KMS-11 (cell line): ENCODE data around the gene RNF181.

Source experiments
- H2AFZ ChIP-seq: fragments of 200-600 bp; sonication (generic); 2 replicates; pipeline ENCODE4 v1.6.1; 2016; ENCODE audit warnings: antibody characterized with exemption, mixed run types, low read depth
- H3K27ac ChIP-seq: fragments of 200-600 bp; sonication (generic); 2 replicates; pipeline ENCODE4 v1.6.1; 2016; ENCODE audit warnings: mild to moderate bottlenecking, mixed run types
- H3K27me3 ChIP-seq: fragments of 200-600 bp; sonication (generic); 2 replicates; pipeline ENCODE4 v1.6.1; 2017; ENCODE audit warnings: mild to moderate bottlenecking, low read depth, mixed run types, moderate library complexity; ENCODE audit not compliant: insufficient read depth
- H3K36me3 ChIP-seq: fragments of 200-600 bp; sonication (generic); 2 replicates; pipeline ENCODE4 v1.6.1; 2017; ENCODE audit warnings: mild to moderate bottlenecking, mixed run types; ENCODE audit not compliant: insufficient read depth
- H3K4me1 ChIP-seq: fragments of 200-600 bp; sonication (generic); 2 replicates; pipeline ENCODE4 v1.6.1; 2016; ENCODE audit warnings: mild to moderate bottlenecking, low read depth, mixed run types; ENCODE audit not compliant: poor library complexity, severe bottlenecking
- H3K4me2 ChIP-seq: fragments of 200-600 bp; sonication (generic); 2 replicates; pipeline ENCODE4 v1.7.0; 2016; ENCODE audit warnings: mild to moderate bottlenecking, mixed run types
- H3K4me3 ChIP-seq: fragments of 200-600 bp; sonication (generic); IDR thresholded peaks from 2 replicates; pipeline ENCODE4 v1.6.1; 2017; ENCODE audit warnings: low read depth, low read length, mixed read lengths; ENCODE audit not compliant: insufficient read depth
- H3K79me2 ChIP-seq: fragments of 200-600 bp; sonication (generic); 2 replicates; pipeline ENCODE4 v1.6.1; 2016; ENCODE audit warnings: low read depth, mixed run types; ENCODE audit not compliant: insufficient read depth
- H3K9ac ChIP-seq: fragments of 200-600 bp; sonication (generic); 2 replicates; pipeline ENCODE4 v1.6.1; 2016; ENCODE audit warnings: mild to moderate bottlenecking, mixed run types
- H4K20me1 ChIP-seq: fragments of 200-600 bp; sonication (generic); 2 replicates; pipeline ENCODE4 v1.6.1; 2016; ENCODE audit warnings: mild to moderate bottlenecking, mixed run types; ENCODE audit not compliant: insufficient read depth
- CTCF ChIP-seq: fragments of 200-600 bp; sonication (generic); conservative IDR thresholded peaks from 2 replicates; pipeline ENCODE4 v1.6.1; 2017; ENCODE audit warnings: low read depth, mild to moderate bottlenecking, antibody characterized with exemption, low read length, moderate library complexity, mixed read lengths

The RNF181 gene

DNA sequence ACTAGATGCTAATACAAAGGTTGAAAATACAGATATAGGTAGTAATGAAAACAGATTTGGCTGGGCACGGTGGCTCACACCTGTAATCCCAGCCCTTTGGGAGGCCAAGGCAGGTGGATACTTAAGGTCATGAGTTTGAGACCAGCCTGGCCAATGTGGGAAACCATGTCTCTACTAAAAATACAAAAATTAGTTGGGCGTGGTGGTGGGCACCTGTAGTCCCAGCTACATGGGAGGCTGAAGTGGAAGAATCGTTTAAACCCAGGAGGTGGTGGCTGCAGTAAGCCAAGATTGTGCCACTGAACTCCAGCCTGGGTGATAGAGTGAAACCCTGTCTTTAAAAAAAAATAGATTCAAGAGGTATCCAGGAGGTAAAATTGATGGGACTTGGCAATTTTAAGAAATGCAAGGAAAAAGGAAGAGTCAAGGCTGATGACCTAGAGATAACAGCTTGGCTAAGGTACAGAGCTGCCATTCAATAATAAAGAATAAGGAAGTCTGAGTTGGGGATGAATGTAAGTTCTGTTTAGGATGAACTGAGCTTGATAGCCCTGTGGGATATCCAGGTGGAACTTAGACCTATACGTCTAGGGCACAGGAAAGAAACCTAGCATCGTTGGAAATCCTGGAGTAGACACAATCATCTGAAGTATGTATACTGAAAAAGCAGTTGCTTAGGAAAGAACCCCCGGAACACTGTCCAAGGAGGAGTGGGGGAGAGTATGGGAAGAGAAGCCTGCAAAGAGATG, 47.5 kb upstream of the RNF181 start:
- Histone ChIP-seq H3K4me1 (peaks cover 2% of the 10 kb centered on the region), H2AFZ (no peak overlapping the region), H4K20me1 (peaks cover 15% of the 10 kb centered on the region; the same call in 1 of the 2 replicates), H3K27ac (no peak overlapping the region; the same call in 1 of the 2 replicates), H3K27me3 (no peaks in the 10 kb centered on the region), H3K36me3 (peaks cover 7% of the 10 kb centered on the region; the same call in 1 of the 2 replicates), H3K79me2 (peaks cover 6% of the 10 kb centered on the region), H3K4me2 (no peak overlapping the region), H3K9ac (no peak overlapping the region), H3K4me3 (no peak overlapping the region)
- no peak for TF ChIP-seq CTCF

GRCh38 chr2:85548608-85548900, 47.0 kb upstream of the RNF181 start:
- no peaks in the 10 kb centered on the region for H3K27me3 ChIP-seq
- no peak overlapping the region for H3K9ac ChIP-seq
- no peak overlapping the region for H3K4me3 ChIP-seq
- TF ChIP-seq CTCF: no peak
- peaks cover 10% of the 10 kb centered on the region; the same call in 1 of the 2 replicates for H4K20me1 ChIP-seq
- no peak overlapping the region for H3K4me2 ChIP-seq
- H3K27ac ChIP-seq: peak overlapping the region; percentile 2; the same call in 1 of the 2 replicates
- H3K36me3 ChIP-seq: peaks cover 2% of the 10 kb centered on the region; the same call in 1 of the 2 replicates
- no peaks in the 10 kb centered on the region for H3K4me1 ChIP-seq
- no peak overlapping the region for H2AFZ ChIP-seq
- H3K79me2 ChIP-seq: 0 out of 2 replicates have a peak, but pooled peaks cover under 1% of the 10 kb centered on the region

- Histone ChIP-seq H3K9ac (no peak overlapping the region), H3K4me3 (no peak overlapping the region), H4K20me1 (peaks cover 10% of the 10 kb centered on the region; the same call in 1 of the 2 replicates), H3K4me1 (no peaks in the 10 kb centered on the region), H3K79me2 (no peaks in the 10 kb centered on the region), H3K4me2 (no peak overlapping the region), H3K36me3 (no peaks in the 10 kb centered on the region; the same call in 1 of the 2 replicates), H3K27me3 (no peaks in the 10 kb centered on the region), H2AFZ (no peak overlapping the region), H3K27ac (0 out of 2 replicates have a peak overlapping the region, but pooled peaks have one; percentile 2)
- TF ChIP-seq CTCF: no peak
These were observed 46.5 kb upstream of the RNF181 start for GRCh38 chr2:85549095-85549494.

GRCh38 chr2:85549826-85550225, 45.7 kb upstream of the RNF181 start:
- Histone ChIP-seq H4K20me1 (peaks cover 10% of the 10 kb centered on the region; the same call in 1 of the 2 replicates), H3K9ac (no peak overlapping the region), H3K4me1 (no peaks in the 10 kb centered on the region), H3K27ac (no peak overlapping the region), H3K4me2 (no peak overlapping the region), H3K4me3 (no peak overlapping the region), H2AFZ (no peak overlapping the region), H3K27me3 (no peaks in the 10 kb centered on the region), H3K36me3 (no peaks in the 10 kb centered on the region; the same call in 1 of the 2 replicates), H3K79me2 (no peaks in the 10 kb centered on the region)
- no peak for TF ChIP-seq CTCF
